ENCODE results near the gene ZNF141.
"Not testable (repeated sequence)": the region's sequence is repeated elsewhere in the genome, so short reads cannot be mapped to it uniquely, and the experiment has no call there.

ZNF141 gene

DNA sequence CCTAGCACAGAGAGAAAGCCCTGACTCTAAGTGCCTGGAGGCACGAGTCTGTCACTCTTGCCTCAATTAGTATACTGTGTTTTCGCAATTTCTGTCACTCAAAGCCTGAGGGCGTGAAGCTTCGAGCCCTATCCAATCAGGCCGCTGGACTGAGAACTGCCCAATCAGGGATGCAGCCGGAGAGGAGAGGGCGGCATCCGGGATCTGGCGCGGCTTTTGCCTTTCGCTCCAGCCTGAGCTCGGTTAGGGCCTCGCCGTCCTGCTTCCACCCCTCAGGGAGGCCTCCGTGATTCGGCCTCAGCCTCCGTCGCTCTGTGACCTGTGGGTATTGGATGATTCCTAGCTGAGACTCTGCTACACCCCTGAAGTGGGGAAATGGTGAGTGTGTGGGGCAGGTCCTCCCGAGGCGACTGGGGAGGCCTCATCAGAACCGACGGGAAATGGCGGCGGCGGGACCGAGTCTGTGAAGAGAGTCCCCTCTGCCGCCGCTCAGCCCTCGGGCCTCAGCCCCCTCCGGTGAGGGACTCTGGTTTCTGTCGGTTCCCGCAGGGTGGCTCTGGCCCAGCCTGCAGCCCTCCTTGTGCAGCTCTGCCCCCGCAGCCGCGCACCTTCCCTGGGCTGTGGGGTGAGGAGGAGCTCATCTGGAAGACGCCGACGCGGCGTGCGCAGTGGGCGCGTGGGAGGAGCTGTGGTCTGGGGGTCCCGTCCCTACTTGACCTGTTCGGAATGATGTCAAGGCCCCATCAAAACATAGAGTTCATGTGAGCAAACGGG lies 48.5 kb downstream of the ZNF141 start:
- no peak for DNase-seq

DNA sequence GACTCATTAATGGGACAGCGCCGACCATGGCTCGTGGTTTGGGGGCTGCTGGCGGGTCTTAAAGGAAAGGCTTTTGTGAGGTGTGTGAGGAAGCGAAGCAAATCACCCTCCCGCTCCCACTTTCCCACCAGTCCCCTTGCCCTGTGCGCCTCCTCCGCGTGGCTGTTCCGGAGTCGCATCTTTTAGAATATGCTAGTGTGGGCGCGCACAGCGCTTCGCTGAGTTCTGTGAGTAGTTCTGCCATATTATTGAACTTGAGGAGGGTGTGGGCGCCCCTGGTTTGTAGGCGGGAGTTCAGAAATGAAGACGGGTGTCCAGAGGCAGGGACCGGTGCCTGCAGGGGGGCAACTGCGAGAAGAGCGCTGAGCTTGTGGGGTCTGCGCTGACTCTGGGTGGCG lies 49.1 kb downstream of the ZNF141 start:
- no peak for DNase-seq

DNA sequence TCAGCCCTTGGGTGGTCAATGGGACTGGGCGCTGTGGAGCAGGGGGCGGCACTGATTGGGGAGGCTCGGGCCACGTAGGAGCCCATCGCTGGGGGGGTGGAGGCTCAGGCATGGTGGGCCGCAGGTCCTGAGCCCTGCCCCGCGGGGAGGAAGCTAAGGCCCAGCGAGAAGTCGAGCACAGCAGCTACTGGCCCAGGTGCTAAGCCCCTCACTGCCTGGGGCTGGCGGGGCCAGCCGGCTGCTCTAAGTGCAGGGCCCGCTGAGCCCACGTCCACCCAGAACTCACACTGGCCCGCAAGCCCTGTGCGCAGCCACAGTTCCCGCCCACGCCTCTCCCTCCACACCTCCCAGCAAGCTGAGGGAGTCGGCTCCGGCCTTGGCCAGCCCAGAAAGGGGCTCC lies 66.4 kb downstream of the ZNF141 start:
- no peak for DNase-seq

- not testable (repeated sequence) for DNase-seq
Measured at GRCh38 chr4:408321-408720, 70.7 kb downstream of the ZNF141 start.

DNA sequence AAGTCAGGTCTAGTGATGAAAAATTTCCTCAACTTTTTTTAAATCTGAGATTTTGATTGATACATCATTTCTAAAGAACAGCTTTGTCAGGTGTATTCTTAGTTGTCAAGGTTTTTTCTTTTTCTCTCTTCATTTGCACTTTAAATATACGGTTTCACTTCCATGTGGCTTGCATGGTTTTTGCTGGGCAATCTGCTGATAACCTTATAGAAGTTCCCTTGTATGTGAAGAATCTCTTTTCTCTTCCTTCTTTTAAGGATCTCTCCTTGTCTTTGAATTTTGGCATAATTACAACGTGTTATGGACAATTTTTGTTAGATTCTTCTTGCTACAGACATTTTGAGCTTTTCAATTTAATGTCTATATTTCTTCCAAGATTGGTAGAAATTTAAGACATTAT lies 85.0 kb downstream of the ZNF141 start:
- DNase-seq, result no peak
